ENCODE data around the gene NR5A2.

Gene NR5A2

GRCh38 chr1:200162258-200162657 lies 134.7 kb downstream of the NR5A2 start:
- Histone ChIP-seq H3K36me3 (ENCODE audit: insufficient read depth) (no peaks in the 10 kb centered on the region), H3K4me3 (IDR thresholded peaks at IDR 0.05; ENCODE audit: insufficient read depth, low read depth, low read length) (no peak overlapping the region), H3K9ac (no peak overlapping the region), H3K27me3 (ENCODE audit: insufficient read depth, low read depth) (no peaks in the 10 kb centered on the region), H3K4me1 (ENCODE audit: low read depth, poor library complexity, severe bottlenecking) (peaks cover 12% of the 10 kb centered on the region), H3K4me2 (no peak overlapping the region), H4K20me1 (ENCODE audit: insufficient read depth) (no peaks in the 10 kb centered on the region), H3K79me2 (ENCODE audit: insufficient read depth, low read depth) (no peaks in the 10 kb centered on the region), H2AFZ (ENCODE audit: low read depth) (no peak overlapping the region), H3K27ac (no peak overlapping the region)
- TF ChIP-seq, protein P1, sequence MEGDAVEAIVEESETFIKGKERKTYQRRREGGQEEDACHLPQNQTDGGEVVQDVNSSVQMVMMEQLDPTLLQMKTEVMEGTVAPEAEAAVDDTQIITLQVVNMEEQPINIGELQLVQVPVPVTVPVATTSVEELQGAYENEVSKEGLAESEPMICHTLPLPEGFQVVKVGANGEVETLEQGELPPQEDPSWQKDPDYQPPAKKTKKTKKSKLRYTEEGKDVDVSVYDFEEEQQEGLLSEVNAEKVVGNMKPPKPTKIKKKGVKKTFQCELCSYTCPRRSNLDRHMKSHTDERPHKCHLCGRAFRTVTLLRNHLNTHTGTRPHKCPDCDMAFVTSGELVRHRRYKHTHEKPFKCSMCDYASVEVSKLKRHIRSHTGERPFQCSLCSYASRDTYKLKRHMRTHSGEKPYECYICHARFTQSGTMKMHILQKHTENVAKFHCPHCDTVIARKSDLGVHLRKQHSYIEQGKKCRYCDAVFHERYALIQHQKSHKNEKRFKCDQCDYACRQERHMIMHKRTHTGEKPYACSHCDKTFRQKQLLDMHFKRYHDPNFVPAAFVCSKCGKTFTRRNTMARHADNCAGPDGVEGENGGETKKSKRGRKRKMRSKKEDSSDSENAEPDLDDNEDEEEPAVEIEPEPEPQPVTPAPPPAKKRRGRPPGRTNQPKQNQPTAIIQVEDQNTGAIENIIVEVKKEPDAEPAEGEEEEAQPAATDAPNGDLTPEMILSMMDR (conservative IDR thresholded peaks at IDR 0.05; ENCODE audit: low read depth, low read length), result no peak

DNA sequence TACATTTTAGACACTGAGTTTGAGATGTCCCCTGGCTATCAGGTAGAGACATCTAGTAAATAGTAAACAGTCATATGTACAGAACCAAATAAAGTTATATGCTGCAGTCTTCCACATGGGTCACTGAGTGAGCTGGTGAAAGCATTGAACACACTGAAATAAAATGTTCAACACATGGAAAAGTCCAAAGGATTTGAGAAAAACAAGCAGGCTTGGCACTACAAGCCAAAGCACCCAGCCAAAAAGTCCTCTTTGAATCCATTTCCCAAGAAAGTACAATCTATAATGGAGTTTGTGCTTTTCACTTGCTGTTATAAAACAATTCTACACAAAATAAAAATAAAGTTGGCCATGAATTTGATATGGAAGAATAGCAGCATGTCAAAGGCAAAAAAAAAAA lies 135.4 kb downstream of the NR5A2 start:
- H3K27me3 ChIP-seq (ENCODE audit: insufficient read depth, low read depth), result no peaks in the 10 kb centered on the region
- H3K9ac ChIP-seq, result no peak overlapping the region
- H3K4me3 ChIP-seq (IDR thresholded peaks at IDR 0.05; ENCODE audit: insufficient read depth, low read depth, low read length), result no peak overlapping the region
- H3K79me2 ChIP-seq (ENCODE audit: insufficient read depth, low read depth), result no peaks in the 10 kb centered on the region
- no peaks in the 10 kb centered on the region for H3K36me3 ChIP-seq (ENCODE audit: insufficient read depth)
- peaks cover 6% of the 10 kb centered on the region for H3K4me1 ChIP-seq (ENCODE audit: low read depth, poor library complexity, severe bottlenecking)
- no peak overlapping the region for H3K4me2 ChIP-seq
- H3K27ac ChIP-seq, result no peak overlapping the region
- no peak overlapping the region for H2AFZ ChIP-seq (ENCODE audit: low read depth)
- H4K20me1 ChIP-seq (ENCODE audit: insufficient read depth), result no peaks in the 10 kb centered on the region
- TF ChIP-seq, protein P1 (conservative IDR thresholded peaks at IDR 0.05; ENCODE audit: low read depth, low read length), result no peak

DNA sequence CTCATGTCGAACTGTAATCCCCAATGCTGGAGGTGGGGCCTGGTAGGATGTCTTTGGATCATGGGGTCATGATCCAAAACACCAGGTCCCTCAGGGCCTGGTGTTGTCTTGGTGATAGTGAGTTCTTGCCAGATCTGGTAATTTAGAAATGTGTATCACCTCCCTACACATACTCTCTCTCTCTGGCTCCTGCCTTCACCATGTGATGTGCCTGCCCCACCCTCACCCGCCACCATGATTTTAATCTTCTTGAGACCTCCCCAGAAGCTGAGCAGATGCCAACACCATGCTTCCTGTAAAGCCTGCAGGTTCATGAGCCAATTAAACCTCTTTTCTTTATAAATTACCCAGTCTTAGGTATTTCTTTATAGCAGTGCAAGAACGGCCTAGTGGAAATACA lies 136.4 kb downstream of the NR5A2 start:
- no peak overlapping the region for H3K9ac ChIP-seq
- no peak overlapping the region for H3K4me3 ChIP-seq (IDR thresholded peaks at IDR 0.05; ENCODE audit: insufficient read depth, low read depth, low read length)
- H3K27me3 ChIP-seq (ENCODE audit: insufficient read depth, low read depth), result no peaks in the 10 kb centered on the region
- no peak overlapping the region for H2AFZ ChIP-seq (ENCODE audit: low read depth)
- TF ChIP-seq, protein P1 (conservative IDR thresholded peaks at IDR 0.05; ENCODE audit: low read depth, low read length), result no peak
- no peaks in the 10 kb centered on the region for H3K79me2 ChIP-seq (ENCODE audit: insufficient read depth, low read depth)
- H3K36me3 ChIP-seq (ENCODE audit: insufficient read depth), result no peaks in the 10 kb centered on the region
- H4K20me1 ChIP-seq (ENCODE audit: insufficient read depth), result no peaks in the 10 kb centered on the region
- no peak overlapping the region for H3K4me2 ChIP-seq
- no peaks in the 10 kb centered on the region for H3K4me1 ChIP-seq (ENCODE audit: low read depth, poor library complexity, severe bottlenecking)
- H3K27ac ChIP-seq, result no peak overlapping the region

- no peaks in the 10 kb centered on the region for H3K36me3 ChIP-seq (ENCODE audit: insufficient read depth)
- TF ChIP-seq, protein P1 (conservative IDR thresholded peaks at IDR 0.05; ENCODE audit: low read depth, low read length), result no peak
- no peak overlapping the region for H3K4me2 ChIP-seq
- no peak overlapping the region for H2AFZ ChIP-seq (ENCODE audit: low read depth)
- no peaks in the 10 kb centered on the region for H3K4me1 ChIP-seq (ENCODE audit: low read depth, poor library complexity, severe bottlenecking)
- no peaks in the 10 kb centered on the region for H4K20me1 ChIP-seq (ENCODE audit: insufficient read depth)
- H3K9ac ChIP-seq, result no peak overlapping the region
- H3K79me2 ChIP-seq (ENCODE audit: insufficient read depth, low read depth), result no peaks in the 10 kb centered on the region
- no peaks in the 10 kb centered on the region for H3K27me3 ChIP-seq (ENCODE audit: insufficient read depth, low read depth)
- H3K4me3 ChIP-seq (IDR thresholded peaks at IDR 0.05; ENCODE audit: insufficient read depth, low read depth, low read length), result no peak overlapping the region
- no peak overlapping the region for H3K27ac ChIP-seq
Measured at GRCh38 chr1:200165493-200166220, 138.1 kb downstream of the NR5A2 start.

Measured in KMS-11 (cell line).